ENCODE data around the gene PLEKHG5. TPM values are rescaled to one million over a fixed set of nuclear protein-coding genes. Genes with fewer than 3 reads are reported as not detected.

Gene PLEKHG5
- total and polyA plus RNA-seq, 4 donors = 3.4 to 22.9 (median 10.0) TPM

DNA sequence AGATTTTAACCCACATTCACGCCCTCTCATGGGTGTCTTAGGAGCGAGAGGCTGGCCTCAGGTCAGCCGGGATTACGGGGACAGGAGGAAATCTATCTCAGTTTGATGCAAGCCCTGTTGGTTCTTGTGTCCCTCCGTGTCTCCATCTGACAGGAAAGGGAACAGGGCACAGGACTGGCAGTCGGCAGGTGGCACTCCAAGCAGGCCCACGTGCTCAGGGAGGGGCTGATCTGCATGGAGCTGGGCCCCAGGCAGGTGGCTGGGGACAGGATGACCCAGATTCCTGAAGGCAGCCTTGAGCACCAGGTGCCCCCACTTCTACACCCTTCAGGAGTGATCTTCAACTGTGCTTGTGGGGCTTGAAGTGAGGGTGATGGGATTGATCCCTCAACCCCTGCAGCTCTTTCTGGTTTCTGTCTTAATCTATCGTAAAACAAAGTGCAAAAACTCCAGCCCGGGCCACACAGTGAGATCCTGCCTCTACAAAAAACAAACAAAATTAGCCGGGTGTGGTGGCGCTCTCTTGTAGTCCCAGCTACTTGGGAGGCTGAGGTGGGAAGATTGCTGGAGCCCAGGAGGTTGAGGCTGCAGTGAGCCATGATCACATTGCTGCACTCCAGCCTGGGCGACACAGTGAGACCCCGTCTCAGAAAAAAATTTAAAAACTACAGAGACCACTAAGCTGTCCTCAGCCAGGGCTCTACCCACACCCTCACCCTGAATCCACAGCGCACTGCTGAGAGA lies 8.3 kb downstream of the PLEKHG5 start:
- 70 to 81% methylated on average over 14 of the region's 14 CpGs for WGBS, 2 donors
- Histone ChIP-seq H3K9me3 (ENCODE audit: control insufficient read depth in 4 of 4, insufficient read depth in 3 of 4, low read length in 3 of 4) (no peaks in the 10 kb centered on the region), H3K4me3 (no peak overlapping the region), H3K4me1 (ENCODE audit: control insufficient read depth in 5 of 5, insufficient read depth in 5 of 5, low read length in 5 of 5) (peaks cover 0 to 20% (median 8%) of the 10 kb centered on the region in 5 donors), H3K27me3 (ENCODE audit: control insufficient read depth in 3 of 3, insufficient read depth in 3 of 3, low read length in 2 of 3) (no peaks in the 10 kb centered on the region), H3K9ac (ENCODE audit: insufficient read depth in 1 of 2, low read length in 2 of 2) (no peak overlapping the region), H3K27ac (ENCODE audit: low read depth in 1 of 2, low read length in 1 of 2) (no peak overlapping the region), H3K36me3 (ENCODE audit: control insufficient read depth in 4 of 4, insufficient read depth in 4 of 4, low read length in 4 of 4) (no peaks in the 10 kb centered on the region)
- ATAC-seq (ENCODE audit: insufficient read depth, low FRiP score) (peak; percentile 31), DNase-seq (peak in 2 of 3 donors; percentile 52 to 57)
- TF ChIP-seq, protein P1, sequence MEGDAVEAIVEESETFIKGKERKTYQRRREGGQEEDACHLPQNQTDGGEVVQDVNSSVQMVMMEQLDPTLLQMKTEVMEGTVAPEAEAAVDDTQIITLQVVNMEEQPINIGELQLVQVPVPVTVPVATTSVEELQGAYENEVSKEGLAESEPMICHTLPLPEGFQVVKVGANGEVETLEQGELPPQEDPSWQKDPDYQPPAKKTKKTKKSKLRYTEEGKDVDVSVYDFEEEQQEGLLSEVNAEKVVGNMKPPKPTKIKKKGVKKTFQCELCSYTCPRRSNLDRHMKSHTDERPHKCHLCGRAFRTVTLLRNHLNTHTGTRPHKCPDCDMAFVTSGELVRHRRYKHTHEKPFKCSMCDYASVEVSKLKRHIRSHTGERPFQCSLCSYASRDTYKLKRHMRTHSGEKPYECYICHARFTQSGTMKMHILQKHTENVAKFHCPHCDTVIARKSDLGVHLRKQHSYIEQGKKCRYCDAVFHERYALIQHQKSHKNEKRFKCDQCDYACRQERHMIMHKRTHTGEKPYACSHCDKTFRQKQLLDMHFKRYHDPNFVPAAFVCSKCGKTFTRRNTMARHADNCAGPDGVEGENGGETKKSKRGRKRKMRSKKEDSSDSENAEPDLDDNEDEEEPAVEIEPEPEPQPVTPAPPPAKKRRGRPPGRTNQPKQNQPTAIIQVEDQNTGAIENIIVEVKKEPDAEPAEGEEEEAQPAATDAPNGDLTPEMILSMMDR (IDR thresholded peaks at IDR 0.05; ENCODE audit: control extremely low read depth, extremely low read depth) = no peak

DNA sequence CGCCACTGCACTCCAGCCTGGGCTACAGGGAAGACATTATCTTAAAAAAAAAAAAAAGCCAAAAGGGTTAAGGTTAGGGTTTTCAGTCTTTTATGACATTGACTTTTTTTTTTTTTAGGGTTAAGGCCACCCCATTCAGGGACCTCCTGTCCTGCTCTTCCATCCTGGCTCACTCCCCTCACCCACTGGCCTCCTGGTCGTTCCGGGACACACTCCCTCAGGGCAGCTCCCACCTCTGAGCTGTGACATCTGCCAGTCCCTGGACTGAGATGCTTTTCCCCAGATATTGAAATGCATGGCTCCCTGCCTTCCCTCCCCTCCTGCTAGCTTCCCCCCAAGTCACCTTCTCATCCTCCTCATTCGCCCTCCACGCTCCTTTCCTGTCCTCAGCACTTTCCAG lies 9.6 kb downstream of the PLEKHG5 start:
- no peak for DNase-seq
- no peak for ATAC-seq (ENCODE audit: insufficient read depth, low FRiP score)

DNA sequence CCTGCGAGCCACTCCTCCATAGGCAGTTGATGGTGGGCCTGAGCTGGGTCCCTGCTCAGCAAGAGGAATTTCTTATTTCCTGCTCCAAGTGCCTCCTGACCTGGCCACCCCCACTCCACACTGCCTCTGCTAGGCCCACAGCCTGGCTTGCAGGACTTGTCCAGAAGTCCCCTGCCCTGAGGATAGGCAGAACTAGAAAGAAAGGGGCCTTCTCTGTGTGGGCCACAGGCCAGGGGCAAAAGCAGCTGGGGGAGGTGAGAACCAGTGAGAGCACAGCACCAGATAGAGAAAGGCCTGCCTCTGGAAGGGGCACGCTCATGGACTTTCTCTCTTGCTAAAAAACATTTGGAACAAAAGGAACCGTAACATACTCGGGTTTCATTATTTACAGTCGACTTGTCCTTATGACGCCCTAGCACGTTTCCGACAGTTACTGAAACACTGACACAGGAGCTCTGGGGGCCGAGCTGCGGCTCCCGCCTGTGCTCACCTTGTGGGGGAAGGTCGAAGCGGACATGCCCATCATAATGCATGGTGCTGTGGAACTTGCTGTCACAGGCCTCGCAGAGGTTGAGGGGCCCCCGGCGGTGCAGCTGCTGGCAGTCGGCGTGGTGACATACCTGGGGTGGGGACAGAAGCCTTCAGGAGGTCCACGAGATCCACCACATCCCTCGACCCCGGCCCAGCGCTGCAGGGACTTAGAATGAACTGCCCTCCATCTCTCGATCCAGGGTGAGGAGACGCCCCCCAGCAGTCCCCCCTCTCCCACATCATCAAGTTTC lies 14.2 kb downstream of the PLEKHG5 start:
- Histone ChIP-seq H3K27ac (ENCODE audit: low read depth in 1 of 2, low read length in 1 of 2) (no peak overlapping the region), H3K27me3 (ENCODE audit: control insufficient read depth in 3 of 3, insufficient read depth in 3 of 3, low read length in 2 of 3) (no peaks in the 10 kb centered on the region), H3K9me3 (ENCODE audit: control insufficient read depth in 4 of 4, insufficient read depth in 3 of 4, low read length in 3 of 4) (no peaks in the 10 kb centered on the region), H3K36me3 (ENCODE audit: control insufficient read depth in 4 of 4, insufficient read depth in 4 of 4, low read length in 4 of 4) (peaks cover 0 to 5% (median 4%) of the 10 kb centered on the region in 4 donors), H3K4me3 (no peak overlapping the region), H3K4me1 (ENCODE audit: control insufficient read depth in 5 of 5, insufficient read depth in 5 of 5, low read length in 5 of 5) (no peaks in the 10 kb centered on the region), H3K9ac (ENCODE audit: insufficient read depth in 1 of 2, low read length in 2 of 2) (peak overlapping the region in 1 of 2 donors; percentile 32)
- ATAC-seq (ENCODE audit: insufficient read depth, low FRiP score) = no peak
- 84 to 90% methylated on average over 24 of the region's 24 CpGs for WGBS, 2 donors
- TF ChIP-seq, protein P1 (IDR thresholded peaks at IDR 0.05; ENCODE audit: control extremely low read depth, extremely low read depth) = no peak
- peak in 1 of 3 donors; percentile 30 for DNase-seq

More for the DNA sequence above, 9.6 kb downstream of the PLEKHG5 start:
- Histone ChIP-seq H3K9ac (ENCODE audit: insufficient read depth in 1 of 2, low read length in 2 of 2) (no peak overlapping the region), H3K27ac (ENCODE audit: low read depth in 1 of 2, low read length in 1 of 2) (no peak overlapping the region), H3K4me3 (no peak overlapping the region), H3K27me3 (ENCODE audit: control insufficient read depth in 3 of 3, insufficient read depth in 3 of 3, low read length in 2 of 3) (no peaks in the 10 kb centered on the region), H3K36me3 (ENCODE audit: control insufficient read depth in 4 of 4, insufficient read depth in 4 of 4, low read length in 4 of 4) (no peaks in the 10 kb centered on the region), H3K4me1 (ENCODE audit: control insufficient read depth in 5 of 5, insufficient read depth in 5 of 5, low read length in 5 of 5) (peaks cover 0 to 19% (median 4%) of the 10 kb centered on the region in 5 donors), H3K9me3 (ENCODE audit: control insufficient read depth in 4 of 4, insufficient read depth in 3 of 4, low read length in 3 of 4) (no peaks in the 10 kb centered on the region)
- TF ChIP-seq, protein P1 (IDR thresholded peaks at IDR 0.05; ENCODE audit: control extremely low read depth, extremely low read depth) = no peak
- WGBS, 2 donors = 92 to 93% methylated on average over 5 of the region's 5 CpGs

Measured in lung (tissue), 12 donors.